Mucosa of descending colon (tissue), 3 donors: ENCODE results near the gene SCN3A. TPM values are rescaled to one million over a fixed set of nuclear protein-coding genes. Genes with fewer than 3 reads are reported as not detected.

ENCODE experiments used
- ATAC-seq: fragments of 200-7000 bp; cut with Tn5 transposase; one replicate; pipeline ENCODE4 v1.9.1; 2020; ENCODE audit warnings: mild to moderate bottlenecking, moderate library complexity
- DNase-seq, 3 donors: peaks; one replicate each; pipeline ENCODE4 v3.0.0-alpha.2; 2020
- H3K36me3 ChIP-seq: fragments of 200-600 bp; one replicate; pipeline ENCODE4 v1.8.0; 2021; ENCODE audit warnings: low read depth, mild to moderate bottlenecking
- H3K4me1 ChIP-seq: fragments of 200-600 bp; one replicate; pipeline ENCODE4 v1.8.0; 2021; ENCODE audit warnings: low read depth, mild to moderate bottlenecking
- H3K4me3 ChIP-seq: fragments of 200-600 bp; one replicate; pipeline ENCODE4 v1.8.0; 2021; ENCODE audit warnings: mild to moderate bottlenecking
- H3K9me3 ChIP-seq: fragments of 200-600 bp; one replicate; pipeline ENCODE4 v1.8.0; 2021; ENCODE audit warnings: mild to moderate bottlenecking
- intact Hi-C, 2 donors: fragments of 100-400 bp; cut with DNase I in 1 of 2; cut with micrococcal nuclease in 1 of 2; formaldehyde crosslinking; loops; one replicate each; pipeline versions ENCODE4 v1.11.0 to v1.11.1; 2022; cut with DNase I, micrococcal nuclease
- total RNA-seq, 3 donors: library from RNA; stranded (reverse); fragmentation: NEBNext Ultra II Directional in 2 of 3; extraction: Animal tissue kit (Norgen Biotek cat#: 25700) in 2 of 3; gene quantifications; one replicate each; pipeline versions ENCODE4 v1.2.1 to v1.2.4, GENCODE V29; 2021 to 2023
- TF ChIP-seq, protein P1 (sequence below): fragments of 200-600 bp; IDR thresholded peaks from one replicate; pipeline ENCODE4 v1.8.0; 2022; ENCODE audit warnings: antibody characterized with exemption, mild to moderate bottlenecking
- donor health status: DM: no; HTN: no; CAD: no; lungs with moderate emphysema.
- donor health status: DM: no; HTN: no; CAD: no.
- donor health status: DM: no; HTN: yes; CAD: no.

The SCN3A gene
- total RNA-seq, 3 donors from 2014 or later, result 1.1 to 2.6 (median 2.1) TPM

DNA sequence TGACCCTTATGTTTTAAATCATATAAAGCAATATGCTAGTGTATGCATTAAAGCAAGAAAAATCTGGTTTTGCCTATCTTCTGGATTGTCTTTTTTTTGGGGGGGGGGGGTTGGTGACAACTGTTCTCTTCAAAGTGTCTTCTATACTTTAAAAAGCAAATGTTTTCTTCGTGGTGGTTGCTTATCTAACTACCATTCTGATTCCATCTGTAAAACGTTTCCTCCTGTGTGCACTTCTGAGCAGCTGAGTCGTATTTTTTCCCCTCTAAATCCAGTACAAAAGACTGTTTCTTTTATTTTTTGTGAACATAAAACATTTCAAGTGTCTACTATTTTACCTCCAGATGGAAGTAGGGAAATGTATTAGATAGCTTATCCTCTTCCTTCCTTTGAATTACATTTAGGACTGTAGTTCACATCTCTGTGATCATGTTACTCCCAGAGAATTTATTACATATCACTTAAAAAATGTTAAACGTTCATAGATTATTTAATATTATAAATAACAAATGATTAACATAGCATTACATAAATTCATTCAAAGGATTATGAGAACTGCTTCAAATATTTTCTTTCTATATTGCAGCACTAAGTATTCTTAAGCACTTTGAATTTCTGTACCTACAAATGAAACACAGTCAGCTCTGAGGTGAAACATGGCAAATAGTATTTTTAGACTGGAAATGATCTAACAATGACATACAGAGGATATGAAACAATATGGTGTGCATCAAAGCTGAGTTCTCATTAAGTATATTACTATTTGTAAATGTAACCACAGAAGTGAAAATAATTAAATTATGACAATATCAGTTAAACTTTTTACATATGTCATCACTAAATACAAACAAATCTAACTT lies 56.4 kb downstream of the SCN3A start:
- no peaks in the 10 kb centered on the region for H3K36me3 ChIP-seq
- intact Hi-C loops, result no loop called here
- no peaks in the 10 kb centered on the region for H3K4me1 ChIP-seq
- DNase-seq (no peak), ATAC-seq (no peak)
- TF ChIP-seq, protein P1, sequence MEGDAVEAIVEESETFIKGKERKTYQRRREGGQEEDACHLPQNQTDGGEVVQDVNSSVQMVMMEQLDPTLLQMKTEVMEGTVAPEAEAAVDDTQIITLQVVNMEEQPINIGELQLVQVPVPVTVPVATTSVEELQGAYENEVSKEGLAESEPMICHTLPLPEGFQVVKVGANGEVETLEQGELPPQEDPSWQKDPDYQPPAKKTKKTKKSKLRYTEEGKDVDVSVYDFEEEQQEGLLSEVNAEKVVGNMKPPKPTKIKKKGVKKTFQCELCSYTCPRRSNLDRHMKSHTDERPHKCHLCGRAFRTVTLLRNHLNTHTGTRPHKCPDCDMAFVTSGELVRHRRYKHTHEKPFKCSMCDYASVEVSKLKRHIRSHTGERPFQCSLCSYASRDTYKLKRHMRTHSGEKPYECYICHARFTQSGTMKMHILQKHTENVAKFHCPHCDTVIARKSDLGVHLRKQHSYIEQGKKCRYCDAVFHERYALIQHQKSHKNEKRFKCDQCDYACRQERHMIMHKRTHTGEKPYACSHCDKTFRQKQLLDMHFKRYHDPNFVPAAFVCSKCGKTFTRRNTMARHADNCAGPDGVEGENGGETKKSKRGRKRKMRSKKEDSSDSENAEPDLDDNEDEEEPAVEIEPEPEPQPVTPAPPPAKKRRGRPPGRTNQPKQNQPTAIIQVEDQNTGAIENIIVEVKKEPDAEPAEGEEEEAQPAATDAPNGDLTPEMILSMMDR, result no peak
- H3K9me3 ChIP-seq, result no peaks in the 10 kb centered on the region
- no peak overlapping the region for H3K4me3 ChIP-seq

DNA sequence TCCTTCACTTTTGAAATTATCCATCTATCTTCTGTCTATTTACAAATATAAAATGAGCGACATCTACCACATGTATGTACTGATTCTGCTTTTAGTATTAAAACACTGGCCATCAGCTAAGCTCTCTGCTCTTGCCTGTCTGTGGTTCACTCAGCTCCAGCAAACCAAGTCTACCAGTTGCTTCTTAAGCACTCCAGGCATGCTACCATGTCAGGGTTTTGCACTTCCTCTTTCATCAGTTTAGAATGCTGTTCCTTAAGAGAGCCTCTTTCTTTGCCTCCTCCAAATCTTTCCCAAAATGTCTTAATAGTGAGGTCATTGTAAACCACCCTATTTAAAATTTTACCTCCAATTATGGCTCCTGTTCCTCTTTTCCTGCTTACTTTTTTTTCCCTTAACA lies 59.5 kb downstream of the SCN3A start:
- no peaks in the 10 kb centered on the region for H3K36me3 ChIP-seq
- no peak overlapping the region for H3K4me3 ChIP-seq
- no peak for DNase-seq
- TF ChIP-seq, protein P1, result no peak
- no peak for ATAC-seq
- intact Hi-C loops, result no loop called here
- no peaks in the 10 kb centered on the region for H3K4me1 ChIP-seq
- no peaks in the 10 kb centered on the region for H3K9me3 ChIP-seq

DNA sequence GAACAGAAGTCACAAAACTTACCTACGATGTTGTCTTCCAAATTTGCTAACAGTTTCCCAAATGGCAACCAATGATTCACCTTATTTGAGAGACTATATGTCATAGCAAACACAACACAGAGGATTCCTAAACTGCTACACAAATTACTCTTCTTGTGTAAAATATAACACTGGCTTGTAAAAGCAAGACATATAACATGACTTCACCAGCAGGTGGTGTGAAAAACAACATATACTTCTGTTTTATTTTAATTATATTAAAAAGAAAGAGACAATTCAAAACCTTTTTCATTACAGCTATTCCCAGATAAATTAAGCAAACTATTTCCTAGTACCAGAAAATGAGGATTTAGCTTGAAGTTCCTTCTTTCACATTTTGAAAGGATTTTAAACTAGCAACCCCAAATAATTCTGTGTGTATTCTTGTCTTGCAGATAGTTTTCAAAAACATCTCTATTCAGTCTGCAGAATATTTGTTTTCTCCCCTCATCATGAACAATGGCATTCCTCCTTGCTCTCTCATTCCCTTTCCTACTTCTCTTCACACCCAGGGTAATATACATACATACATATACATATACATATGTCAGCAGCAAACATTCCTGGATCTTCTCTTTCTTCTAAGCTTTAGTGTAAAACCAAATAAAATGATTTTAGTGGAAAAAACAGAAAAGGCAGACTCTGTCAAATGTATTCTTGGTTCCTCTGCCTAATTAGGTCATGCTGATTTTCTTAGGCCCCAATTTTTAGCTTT lies 62.1 kb downstream of the SCN3A start:
- intact Hi-C loops, result no loop called here
- ATAC-seq, result no peak
- no peaks in the 10 kb centered on the region for H3K4me1 ChIP-seq
- TF ChIP-seq, protein P1, result no peak
- no peak for DNase-seq
- H3K9me3 ChIP-seq, result no peaks in the 10 kb centered on the region
- no peaks in the 10 kb centered on the region for H3K36me3 ChIP-seq
- H3K4me3 ChIP-seq, result no peak overlapping the region

DNA sequence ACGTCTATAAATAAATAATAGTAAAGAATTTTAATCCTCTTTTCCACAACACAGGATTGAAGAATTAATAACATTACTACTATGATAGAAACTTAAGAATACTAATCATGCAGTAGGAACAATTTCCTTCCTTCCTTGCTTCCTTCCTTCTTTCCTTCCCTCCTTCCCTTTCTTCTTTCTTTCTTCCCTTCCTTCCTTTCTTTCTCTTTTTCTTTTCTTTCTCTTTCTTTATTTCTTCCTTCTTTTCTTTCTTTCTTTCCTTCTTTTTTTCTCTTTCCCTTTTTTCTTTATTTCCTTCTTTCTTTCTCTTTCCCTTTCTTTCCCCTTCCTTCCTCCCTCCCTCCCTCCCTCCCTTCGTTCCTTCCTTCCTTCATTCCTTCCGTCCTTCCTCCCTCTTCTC lies 77.6 kb downstream of the SCN3A start:
- H3K4me1 ChIP-seq, result no peaks in the 10 kb centered on the region
- DNase-seq, result no peak
- no peak overlapping the region for H3K4me3 ChIP-seq
- H3K9me3 ChIP-seq, result no peaks in the 10 kb centered on the region
- H3K36me3 ChIP-seq, result no peaks in the 10 kb centered on the region
- TF ChIP-seq, protein P1, result no peak
- ATAC-seq, result no peak
- intact Hi-C loops, result no loop called here

DNA sequence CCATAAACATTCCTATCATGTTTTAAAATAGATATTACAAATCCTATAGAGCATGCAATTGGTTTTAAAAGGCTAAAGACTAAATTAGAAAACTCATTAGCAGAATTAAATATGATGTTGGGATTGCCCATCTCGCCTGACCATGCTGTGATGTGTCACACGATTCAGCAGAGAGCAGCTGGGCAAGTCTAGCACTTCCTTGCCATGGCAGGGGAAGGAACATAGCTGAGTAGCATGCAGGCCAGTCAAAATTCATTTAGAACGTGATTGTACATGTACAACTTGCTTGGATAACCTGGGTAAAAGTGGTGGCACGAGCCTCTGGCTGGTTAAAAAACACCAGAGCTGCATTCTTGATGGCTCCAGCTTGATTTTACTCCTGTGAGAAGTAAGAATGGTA lies 81.3 kb downstream of the SCN3A start:
- Histone ChIP-seq H3K9me3 (no peaks in the 10 kb centered on the region), H3K4me3 (no peak overlapping the region), H3K36me3 (no peaks in the 10 kb centered on the region), H3K4me1 (no peaks in the 10 kb centered on the region)
- ATAC-seq (no peak), DNase-seq (no peak)
- intact Hi-C loops, result no loop called here
- TF ChIP-seq, protein P1, result no peak
